K562 treated with DMSO at 1 percent for 48 hours (cell line): Measurements from ENCODE around the gene UBTD1. TPM values are rescaled to one million over a fixed set of nuclear protein-coding genes. Genes with fewer than 3 reads are reported as not detected.

Source experiments
- total RNA-seq: library from RNA; unstranded; fragments of 300-600 nt; gene quantifications from 2 replicates; pipeline ENCODE4 v1.2.3, GENCODE V29; 2022; ENCODE audit warnings: low replicate concordance; ENCODE audit errors: extremely low read depth

UBTD1 gene, protein sequence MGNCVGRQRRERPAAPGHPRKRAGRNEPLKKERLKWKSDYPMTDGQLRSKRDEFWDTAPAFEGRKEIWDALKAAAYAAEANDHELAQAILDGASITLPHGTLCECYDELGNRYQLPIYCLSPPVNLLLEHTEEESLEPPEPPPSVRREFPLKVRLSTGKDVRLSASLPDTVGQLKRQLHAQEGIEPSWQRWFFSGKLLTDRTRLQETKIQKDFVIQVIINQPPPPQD
- total RNA-seq: not detected in 2 replicates

DNA sequence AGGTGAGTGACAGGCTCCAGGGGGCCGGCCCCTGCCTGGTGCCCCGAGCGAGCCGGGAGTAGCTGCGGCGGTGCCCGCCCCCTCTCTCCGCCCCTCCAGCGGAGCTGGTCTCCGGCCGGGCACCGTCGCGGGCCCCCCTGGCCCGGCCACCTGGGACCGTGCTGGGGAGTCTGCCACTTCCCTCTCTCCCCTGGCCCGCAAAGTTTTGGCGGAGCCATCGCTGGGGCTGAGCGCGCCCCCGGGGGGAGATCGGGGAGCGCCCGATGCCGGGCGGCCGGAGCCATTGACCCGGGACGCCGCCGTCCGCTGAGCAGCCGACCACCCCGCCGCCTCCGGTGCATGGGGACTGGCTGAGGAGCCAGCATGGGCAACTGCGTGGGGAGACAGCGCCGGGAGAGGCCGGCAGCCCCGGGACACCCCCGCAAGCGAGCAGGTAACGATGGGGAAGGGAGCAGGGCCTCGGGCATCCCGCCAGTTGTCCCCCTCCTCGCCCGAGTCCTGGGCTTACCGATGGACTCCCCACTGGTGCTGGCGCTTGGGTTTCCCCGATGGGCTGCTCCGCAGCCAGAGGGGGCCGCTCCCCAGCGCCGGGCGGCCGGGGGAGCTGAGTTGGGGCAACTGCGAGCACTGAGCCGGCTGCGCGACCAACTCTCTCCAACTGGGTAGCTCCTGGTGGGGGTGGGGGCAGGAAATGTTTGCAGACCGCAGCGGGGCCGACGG is at the start of gene UBTD1:
TSS of gene UBTD1 (plus strand) at position 84 of the 720 bp plus-strand sequence. CDS start at position 364, 280 bp downstream.

DNA sequence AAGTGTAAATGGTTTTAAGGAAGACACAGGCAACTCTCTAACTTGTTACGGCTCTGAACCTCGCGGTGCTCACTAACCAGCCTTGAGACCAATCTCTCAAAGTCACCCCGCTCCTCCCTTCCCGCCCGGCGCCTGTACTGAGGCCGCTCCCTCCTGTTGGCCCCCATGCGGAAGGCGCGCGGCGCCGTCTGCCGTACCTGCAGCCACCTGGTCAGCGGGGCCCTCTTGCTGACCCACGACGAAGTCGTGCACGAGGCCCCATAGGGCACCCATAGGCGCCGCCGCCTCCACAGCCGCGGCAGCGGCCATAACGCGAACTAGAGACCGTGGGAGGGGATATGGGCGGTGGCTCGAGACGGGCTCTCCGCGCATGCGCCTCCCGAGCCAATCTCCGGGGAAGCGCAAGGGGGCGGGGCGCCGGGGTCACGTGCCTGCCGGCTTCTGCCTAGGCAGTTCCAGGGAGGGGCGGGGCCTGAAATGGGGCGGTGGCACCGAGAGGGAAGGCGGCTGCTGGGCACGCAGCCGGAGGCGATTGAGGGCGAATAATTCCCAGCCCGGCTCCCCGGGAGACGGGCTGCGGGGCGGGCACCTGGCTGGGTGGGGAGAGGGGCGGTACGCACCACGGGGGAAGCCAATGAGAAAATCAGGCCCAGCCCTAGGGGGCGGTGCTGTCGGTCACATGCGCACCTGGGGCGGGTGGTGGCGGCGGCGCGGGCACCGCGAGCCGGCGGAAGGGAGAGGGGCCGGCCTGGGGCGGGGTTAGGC is 466 bp upstream of the UBTD1 start, which contains the start of gene MMS19:
TSS of gene MMS19 (minus strand) at position 347 of the 765 bp plus-strand sequence. CDS start at position 309, 38 bp downstream.

DNA sequence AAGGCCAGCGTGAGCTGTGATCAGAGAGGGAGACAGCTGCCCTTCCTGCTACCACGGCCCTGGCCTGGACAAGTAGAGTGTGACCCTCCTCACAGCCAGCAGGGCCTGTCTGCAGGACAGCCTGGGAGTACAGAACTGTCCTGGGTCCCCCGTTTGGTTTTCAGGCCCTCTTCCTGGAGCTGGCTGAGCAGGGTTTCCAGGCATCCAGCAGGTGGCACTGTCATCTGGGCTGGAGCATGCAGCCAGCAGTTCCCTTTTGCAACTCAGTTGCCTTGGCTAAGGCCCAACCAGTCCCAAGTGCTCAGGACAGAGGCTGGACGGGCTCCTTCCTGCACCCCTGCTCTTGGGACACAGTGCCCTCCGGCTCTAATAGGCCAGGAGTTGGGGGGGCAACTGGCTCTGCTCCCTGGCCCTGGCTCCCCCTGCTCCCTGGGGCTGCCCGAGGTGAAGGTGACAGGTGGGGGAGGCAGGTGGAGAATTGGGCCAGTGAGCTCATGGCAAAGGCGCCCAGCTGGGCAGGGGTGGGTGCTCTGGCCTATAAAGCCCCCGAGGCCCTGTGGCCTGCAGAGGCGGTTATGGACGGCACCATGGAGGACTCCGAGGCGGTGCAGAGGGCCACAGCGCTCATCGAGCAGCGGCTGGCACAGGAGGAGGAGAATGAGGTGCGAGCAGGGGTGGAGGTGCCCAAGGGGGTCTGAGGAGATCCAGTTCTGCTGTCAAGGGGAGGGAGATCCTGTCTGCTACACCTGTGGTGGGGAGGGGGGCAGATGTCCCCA is 73.7 kb downstream of the UBTD1 start, which contains the start of gene ANKRD2:
TSS of gene ANKRD2 (plus strand) at position 566 of the 776 bp plus-strand sequence. CDS start at position 576, 10 bp downstream.

DNA sequence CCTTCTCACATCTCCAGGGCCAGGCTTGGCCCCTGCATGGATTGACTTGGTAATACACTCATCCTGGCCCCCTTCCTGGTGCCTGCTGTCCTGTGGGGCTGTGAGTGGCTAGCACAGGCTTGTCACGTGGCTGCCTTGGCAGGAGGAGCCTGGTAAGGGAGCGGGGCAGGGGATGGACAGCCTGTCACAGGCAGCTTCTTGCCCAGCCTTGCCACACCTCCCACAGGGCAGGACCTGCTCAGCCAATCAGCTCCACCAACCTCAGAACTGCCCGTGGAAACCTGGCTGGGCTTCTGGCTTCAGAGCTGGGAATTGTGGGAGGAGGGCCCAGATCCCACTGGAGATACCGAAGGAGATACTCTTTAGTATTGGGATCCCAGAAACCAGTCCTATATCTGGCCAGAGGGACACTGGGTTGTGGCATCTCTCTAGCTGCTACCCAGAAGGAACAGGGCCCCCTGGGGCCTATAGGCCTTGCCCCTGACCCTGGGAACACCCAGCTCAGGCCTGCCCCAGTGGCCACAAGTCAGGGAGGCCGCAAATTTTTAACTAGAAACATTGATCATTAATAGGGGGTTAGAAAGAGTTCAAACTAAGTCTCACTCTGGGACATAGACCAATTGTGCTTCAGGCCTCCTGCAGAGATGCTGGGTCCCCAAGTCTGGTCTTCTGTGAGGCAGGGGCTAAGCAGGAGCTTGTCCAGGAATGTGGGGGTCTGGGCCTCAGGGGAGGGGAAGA is 85.5 kb downstream of the UBTD1 start, which contains the start of gene HOGA1:
TSS of gene HOGA1 (plus strand) at position 330 of the 738 bp plus-strand sequence. CDS start at position 645, 315 bp downstream.

DNA sequence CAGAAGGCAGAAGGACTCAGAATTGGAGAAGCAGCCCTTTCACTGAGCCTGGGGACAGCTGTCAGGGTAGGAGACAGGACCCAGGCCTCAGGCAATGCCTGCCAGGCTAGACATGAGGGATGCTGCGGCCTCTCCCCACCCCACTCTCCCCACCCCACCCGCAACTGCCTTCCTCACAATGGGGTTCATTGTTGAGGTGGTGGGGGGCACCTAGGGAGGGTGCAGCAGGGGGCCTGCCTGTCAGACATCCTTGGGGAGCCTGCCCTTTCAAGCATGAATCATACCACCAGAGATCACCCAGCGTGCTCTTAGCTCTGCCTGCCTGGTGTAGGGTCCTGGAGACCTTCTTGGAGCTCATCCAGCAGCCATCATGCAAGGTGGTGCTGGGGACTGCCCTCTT is 90.8 kb downstream of the UBTD1 start, which contains the start of gene C10orf62:
TSS of gene C10orf62 (plus strand) at position 243 of the 400 bp plus-strand sequence. CDS start 177 bp downstream, outside the sequence.

Other genes with a start within 250 kb of the UBTD1 start
- not detected in 2 replicates for gene ARHGAP19, start 206.3 kb upstream of the UBTD1 start, total RNA-seq
- gene FRAT1, start 179.7 kb upstream of the UBTD1 start, total RNA-seq: not detected in 2 replicates
- not detected in 2 replicates for gene FRAT2, start 164.2 kb upstream of the UBTD1 start, total RNA-seq
- not detected in 2 replicates for gene RRP12, start 97.6 kb upstream of the UBTD1 start, total RNA-seq
- gene PGAM1, start 72.7 kb upstream of the UBTD1 start, total RNA-seq: 259 TPM in 1 of 2 replicates, not detected in the other
- gene EXOSC1, start 52.9 kb upstream of the UBTD1 start, total RNA-seq: not detected in 2 replicates
- gene ZDHHC16, start 52.7 kb upstream of the UBTD1 start, total RNA-seq: not detected in 2 replicates
- not detected in 2 replicates for gene MMS19, start 502 bp upstream of the UBTD1 start, total RNA-seq
- not detected in 2 replicates for gene ANKRD2, start 73.9 kb downstream of the UBTD1 start, total RNA-seq
- not detected in 2 replicates for gene HOGA1, start 85.5 kb downstream of the UBTD1 start, total RNA-seq
- not detected in 2 replicates for gene C10orf62, start 90.8 kb downstream of the UBTD1 start, total RNA-seq
- gene MORN4, start 134.6 kb downstream of the UBTD1 start, total RNA-seq: not detected in 2 replicates
- not detected in 2 replicates for gene PI4K2A, start 141.7 kb downstream of the UBTD1 start, total RNA-seq
- gene AVPI1, start 188.3 kb downstream of the UBTD1 start, total RNA-seq: not detected in 2 replicates
- not detected in 2 replicates for gene MARVELD1, start 214.8 kb downstream of the UBTD1 start, total RNA-seq
- not detected in 2 replicates for gene ZFYVE27, start 238.2 kb downstream of the UBTD1 start, total RNA-seq